HepG2 (cell line): ENCODE data around the gene TRAPPC4. TPM values are rescaled to one million over a fixed set of nuclear protein-coding genes. Genes with fewer than 3 reads are reported as not detected.

Experiments
- ATF7 ChIP-seq, 2 experiments: fragments of 450-650 bp in 1 of 2; sonication (generic) in 1 of 2; formaldehyde crosslinking in 1 of 2; IDR thresholded peaks; 2 replicates each; pipeline versions ENCODE4 v1.4.0 to v1.6.1; 2016 to 2020; ENCODE audit warnings: antibody characterized with exemption in 1 of 2, mild to moderate bottlenecking in 1 of 2, missing genetic modification reagents in 1 of 2
- CREB1 ChIP-seq, 2 experiments: fragments of 450-650 bp in 1 of 2; IDR thresholded peaks; 2 replicates each; pipeline ENCODE4 v1.6.1; 2016 to 2017; ENCODE audit warnings: control low read depth in 1 of 2, mild to moderate bottlenecking in 1 of 2, missing compliant biosample characterization in 1 of 2, missing genetic modification characterization in 1 of 2
- FOXK2 ChIP-seq: fragments of 450-650 bp; IDR thresholded peaks from 2 replicates; pipeline ENCODE4 v1.6.1; 2016
- HIVEP1 ChIP-seq: sonication (generic); formaldehyde crosslinking; IDR thresholded peaks from 2 replicates; pipeline ENCODE4 v1.4.0; 2020; ENCODE audit warnings: mild to moderate bottlenecking, missing genetic modification reagents
- HMG20A ChIP-seq: IDR thresholded peaks from 2 replicates; pipeline ENCODE4 v1.6.1; 2016; ENCODE audit warnings: borderline replicate concordance
- IRX3 ChIP-seq: sonication (generic); formaldehyde crosslinking; IDR thresholded peaks from 2 replicates; pipeline ENCODE4 v1.8.1; 2023; ENCODE audit warnings: mild to moderate bottlenecking, low read depth, missing genetic modification reagents, borderline replicate concordance
- JUN ChIP-seq: sonication (generic); formaldehyde crosslinking; IDR thresholded peaks from 2 replicates; pipeline ENCODE4 v1.4.0; 2020; ENCODE audit warnings: mild to moderate bottlenecking, missing genetic modification reagents
- MTF1 ChIP-seq: sonication (generic); formaldehyde crosslinking; IDR thresholded peaks from 2 replicates; pipeline ENCODE4 v1.5.0; 2020; ENCODE audit warnings: missing genetic modification reagents
- NFE2 ChIP-seq: sonication (generic); formaldehyde crosslinking; IDR thresholded peaks from 2 replicates; pipeline ENCODE4 v1.4.0; 2020; ENCODE audit warnings: missing genetic modification reagents
- PCBP1 ChIP-seq: fragments of 200-400 bp; formaldehyde crosslinking; IDR thresholded peaks from 2 replicates; pipeline ENCODE4 v1.6.1; 2017; ENCODE audit warnings: mild to moderate bottlenecking, low read depth, low read length, borderline replicate concordance
- ZMYM4 ChIP-seq: sonication (generic); formaldehyde crosslinking; IDR thresholded peaks from 2 replicates; pipeline ENCODE4 v1.8.1; 2023; ENCODE audit warnings: mild to moderate bottlenecking, missing genetic modification reagents
- ZNF230 ChIP-seq: sonication (generic); formaldehyde crosslinking; IDR thresholded peaks from 2 replicates; pipeline ENCODE4 v1.4.0; 2020; ENCODE audit warnings: mild to moderate bottlenecking, missing genetic modification reagents
- ZNF343 ChIP-seq: sonication (generic); formaldehyde crosslinking; IDR thresholded peaks from 2 replicates; pipeline ENCODE4 v1.4.0; 2020; ENCODE audit warnings: mild to moderate bottlenecking, missing genetic modification reagents
- ZNF577 ChIP-seq: sonication (generic); formaldehyde crosslinking; IDR thresholded peaks from 2 replicates; pipeline ENCODE4 v1.4.0; 2020; ENCODE audit warnings: mild to moderate bottlenecking, low read depth, missing genetic modification reagents, borderline replicate concordance
- ZNF629 ChIP-seq: sonication (generic); formaldehyde crosslinking; conservative IDR thresholded peaks from 2 replicates; pipeline ENCODE4 v1.5.0; 2020; ENCODE audit warnings: missing genetic modification reagents
- ZNF878 ChIP-seq: sonication (generic); formaldehyde crosslinking; IDR thresholded peaks from 2 replicates; pipeline ENCODE4 v1.8.1; 2023; ENCODE audit warnings: mild to moderate bottlenecking, missing genetic modification reagents, moderate library complexity
- polyA plus RNA-seq, 8 experiments: library from polyadenylated mRNA; depleted of rRNA in 3 of 8; stranded (reverse) in 7 of 8; unstranded in 1 of 8; fragments of >200 nt; fragmentation: Illumina TruSeq in 4 of 8; extraction: Trizol in 4 of 8; gene quantifications; 2 replicates each; pipeline versions ENCODE4 v1.2.1 to v1.2.3, GENCODE V29; 2011 to 2016; ENCODE audit warnings: low read depth in 4 of 8, missing spikeins in 1 of 8, mixed read lengths in 1 of 8; ENCODE audit not compliant: insufficient read depth in 1 of 8
- total RNA-seq, 5 experiments: library from RNA; depleted of rRNA; stranded (reverse); fragments of >200 nt; fragmentation: Illumina TruSeq; extraction: Trizol; gene quantifications; 2 replicates each; pipeline ENCODE4 v1.2.3, GENCODE V29; 2016; ENCODE audit warnings: low read depth in 1 of 5
- TF ChIP-seq, protein P1 (sequence below): sonication (generic); formaldehyde crosslinking; IDR thresholded peaks from 2 replicates; pipeline ENCODE4 v1.5.1; 2020; ENCODE audit warnings: mild to moderate bottlenecking, missing genetic modification reagents, borderline replicate concordance
- TF ChIP-seq, protein P2 (sequence below): sonication (generic); formaldehyde crosslinking; conservative IDR thresholded peaks from 2 replicates; pipeline ENCODE4 v1.8.0; 2022; ENCODE audit warnings: low read depth, missing genetic modification reagents
- TF ChIP-seq, protein P3 (sequence below): sonication (generic); formaldehyde crosslinking; IDR thresholded peaks from 2 replicates; pipeline ENCODE4 v1.8.1; 2023; ENCODE audit warnings: mild to moderate bottlenecking, inconsistent platforms, moderate library complexity, missing genetic modification reagents, borderline replicate concordance
- TF ChIP-seq, protein P4 (sequence below): sonication (generic); formaldehyde crosslinking; conservative IDR thresholded peaks from 2 replicates; pipeline ENCODE4 v1.8.0; 2022; ENCODE audit warnings: mild to moderate bottlenecking, moderate library complexity, missing genetic modification reagents
- TF ChIP-seq, protein P5 (sequence below): sonication (generic); formaldehyde crosslinking; IDR thresholded peaks from 2 replicates; pipeline ENCODE4 v1.4.0; 2020; ENCODE audit warnings: missing genetic modification reagents

The TRAPPC4 gene
- total and polyA plus RNA-seq, 2 of the 13 experiments (the other 11 are each of a cell fraction or from before 2014, with no cell fraction given), result 97.4 to 140 TPM

DNA sequence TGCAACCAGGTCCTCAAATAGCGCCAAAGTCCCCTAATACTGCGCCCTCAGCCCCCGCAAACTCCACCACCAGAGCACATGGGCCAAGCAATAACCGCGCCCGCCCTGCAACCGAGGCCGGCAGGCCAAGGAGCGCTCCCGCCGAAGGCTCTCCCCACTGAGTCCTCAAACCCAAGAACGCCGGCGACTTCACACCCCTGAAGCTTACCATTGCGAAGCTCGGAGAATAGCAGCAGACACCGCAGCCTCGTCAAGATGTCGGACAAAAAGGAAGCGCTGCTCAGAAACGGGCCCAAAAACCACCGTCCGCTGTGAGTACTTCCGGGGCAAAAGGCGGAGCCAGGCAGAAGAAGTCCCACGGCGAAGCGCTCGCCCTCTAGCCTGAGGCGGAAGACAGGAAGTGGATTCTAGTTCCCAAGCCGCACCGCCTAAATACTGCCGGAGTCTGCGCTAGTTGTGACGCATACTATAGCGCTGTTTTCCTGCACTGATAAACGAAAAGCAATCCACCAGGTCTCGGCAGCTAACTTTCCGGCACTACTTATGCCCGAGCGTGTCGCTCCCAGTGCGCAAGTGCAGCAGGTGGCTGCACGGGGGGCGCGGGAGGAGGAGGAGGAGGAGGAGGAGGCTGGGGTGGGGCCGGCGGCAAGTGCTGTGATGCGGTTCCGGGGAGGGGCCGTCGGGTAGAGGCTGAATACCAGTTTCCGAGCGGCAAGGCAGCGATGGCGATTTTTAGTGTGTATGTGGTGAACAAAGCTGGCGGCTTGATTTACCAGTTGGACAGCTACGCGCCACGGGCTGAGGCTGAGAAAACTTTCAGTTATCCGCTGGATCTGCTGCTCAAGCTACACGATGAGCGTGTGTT, at the start of gene TRAPPC4, which contains the start of gene RPS25 (continued):
- TF ChIP-seq CREB1 (IDR thresholded peaks at IDR 0.05), result peak; percentile 78
- TF ChIP-seq CREB1 (CRISPR knock-in tag; IDR thresholded peaks at IDR 0.05), result peak; percentile 87
- no peak for TF ChIP-seq ATF7 (IDR thresholded peaks at IDR 0.05)
- TF ChIP-seq ATF7 (CRISPR knock-in tag; IDR thresholded peaks at IDR 0.05), result 0 out of 2 replicates have a peak, but pooled peaks have one; percentile 19
- TF ChIP-seq, protein P1, sequence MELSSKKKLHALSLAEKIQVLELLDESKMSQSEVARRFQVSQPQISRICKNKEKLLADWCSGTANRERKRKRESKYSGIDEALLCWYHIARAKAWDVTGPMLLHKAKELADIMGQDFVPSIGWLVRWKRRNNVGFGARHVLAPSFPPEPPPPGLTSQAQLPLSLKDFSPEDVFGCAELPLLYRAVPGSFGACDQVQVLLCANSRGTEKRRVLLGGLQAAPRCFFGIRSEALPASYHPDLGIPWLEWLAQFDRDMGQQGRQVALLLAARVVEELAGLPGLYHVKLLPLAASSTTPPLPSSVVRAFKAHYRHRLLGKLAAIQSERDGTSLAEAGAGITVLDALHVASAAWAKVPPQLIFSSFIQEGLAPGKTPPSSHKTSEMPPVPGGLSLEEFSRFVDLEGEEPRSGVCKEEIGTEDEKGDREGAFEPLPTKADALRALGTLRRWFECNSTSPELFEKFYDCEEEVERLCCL (CRISPR knock-in tag), result no peak; the same call in none of the 2 replicates
- TF ChIP-seq FOXK2, result no peak
- TF ChIP-seq MTF1 (CRISPR knock-in tag), result no peak
- TF ChIP-seq IRX3 (CRISPR knock-in tag), result no peak
- no peak for TF ChIP-seq ZNF230 (CRISPR knock-in tag)
- peak; percentile 81 for TF ChIP-seq ZNF878 (CRISPR knock-in tag)
- TF ChIP-seq, protein P2, sequence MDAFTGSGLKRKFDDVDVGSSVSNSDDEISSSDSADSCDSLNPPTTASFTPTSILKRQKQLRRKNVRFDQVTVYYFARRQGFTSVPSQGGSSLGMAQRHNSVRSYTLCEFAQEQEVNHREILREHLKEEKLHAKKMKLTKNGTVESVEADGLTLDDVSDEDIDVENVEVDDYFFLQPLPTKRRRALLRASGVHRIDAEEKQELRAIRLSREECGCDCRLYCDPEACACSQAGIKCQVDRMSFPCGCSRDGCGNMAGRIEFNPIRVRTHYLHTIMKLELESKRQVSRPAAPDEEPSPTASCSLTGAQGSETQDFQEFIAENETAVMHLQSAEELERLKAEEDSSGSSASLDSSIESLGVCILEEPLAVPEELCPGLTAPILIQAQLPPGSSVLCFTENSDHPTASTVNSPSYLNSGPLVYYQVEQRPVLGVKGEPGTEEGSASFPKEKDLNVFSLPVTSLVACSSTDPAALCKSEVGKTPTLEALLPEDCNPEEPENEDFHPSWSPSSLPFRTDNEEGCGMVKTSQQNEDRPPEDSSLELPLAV (CRISPR knock-in tag), result no peak
- TF ChIP-seq HMG20A (CRISPR knock-in tag), result 0 out of 2 replicates have a peak, but pooled peaks have one; percentile 33
- TF ChIP-seq ZNF343 (CRISPR knock-in tag), result 0 out of 2 replicates have a peak, but pooled peaks have one; percentile 55
- no peak for TF ChIP-seq PCBP1
- TF ChIP-seq, protein P3, sequence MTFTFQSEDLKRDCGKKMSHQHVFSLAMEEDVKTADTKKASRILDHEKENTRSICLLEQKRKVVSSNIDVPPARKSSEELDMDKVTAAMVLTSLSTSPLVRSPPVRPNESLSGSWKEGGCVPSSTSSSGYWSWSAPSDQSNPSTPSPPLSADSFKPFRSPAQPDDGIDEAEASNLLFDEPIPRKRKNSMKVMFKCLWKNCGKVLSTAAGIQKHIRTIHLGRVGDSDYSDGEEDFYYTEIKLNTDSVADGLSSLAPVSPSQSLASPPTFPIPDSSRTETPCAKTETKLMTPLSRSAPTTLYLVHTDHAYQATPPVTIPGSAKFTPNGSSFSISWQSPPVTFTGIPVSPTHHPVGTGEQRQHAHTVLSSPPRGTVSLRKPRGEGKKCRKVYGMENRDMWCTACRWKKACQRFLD (CRISPR knock-in tag), result no peak
- TF ChIP-seq ZNF577, result no peak
- TF ChIP-seq, protein P4, sequence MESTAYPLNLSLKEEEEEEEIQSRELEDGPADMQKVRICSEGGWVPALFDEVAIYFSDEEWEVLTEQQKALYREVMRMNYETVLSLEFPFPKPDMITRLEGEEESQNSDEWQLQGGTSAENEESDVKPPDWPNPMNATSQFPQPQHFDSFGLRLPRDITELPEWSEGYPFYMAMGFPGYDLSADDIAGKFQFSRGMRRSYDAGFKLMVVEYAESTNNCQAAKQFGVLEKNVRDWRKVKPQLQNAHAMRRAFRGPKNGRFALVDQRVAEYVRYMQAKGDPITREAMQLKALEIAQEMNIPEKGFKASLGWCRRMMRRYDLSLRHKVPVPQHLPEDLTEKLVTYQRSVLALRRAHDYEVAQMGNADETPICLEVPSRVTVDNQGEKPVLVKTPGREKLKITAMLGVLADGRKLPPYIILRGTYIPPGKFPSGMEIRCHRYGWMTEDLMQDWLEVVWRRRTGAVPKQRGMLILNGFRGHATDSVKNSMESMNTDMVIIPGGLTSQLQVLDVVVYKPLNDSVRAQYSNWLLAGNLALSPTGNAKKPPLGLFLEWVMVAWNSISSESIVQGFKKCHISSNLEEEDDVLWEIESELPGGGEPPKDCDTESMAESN (CRISPR knock-in tag), result peak; percentile 79
- no peak; the same call in 1 of the 2 replicates for TF ChIP-seq ZNF629 (CRISPR knock-in tag)
- TF ChIP-seq HIVEP1 (CRISPR knock-in tag), result peak; percentile 78; the same call in 1 of the 2 replicates
- TF ChIP-seq NFE2 (CRISPR knock-in tag), result no peak
- peak; percentile 65 for TF ChIP-seq ZMYM4 (CRISPR knock-in tag)
- TF ChIP-seq JUN, result no peak
- TF ChIP-seq, protein P5, sequence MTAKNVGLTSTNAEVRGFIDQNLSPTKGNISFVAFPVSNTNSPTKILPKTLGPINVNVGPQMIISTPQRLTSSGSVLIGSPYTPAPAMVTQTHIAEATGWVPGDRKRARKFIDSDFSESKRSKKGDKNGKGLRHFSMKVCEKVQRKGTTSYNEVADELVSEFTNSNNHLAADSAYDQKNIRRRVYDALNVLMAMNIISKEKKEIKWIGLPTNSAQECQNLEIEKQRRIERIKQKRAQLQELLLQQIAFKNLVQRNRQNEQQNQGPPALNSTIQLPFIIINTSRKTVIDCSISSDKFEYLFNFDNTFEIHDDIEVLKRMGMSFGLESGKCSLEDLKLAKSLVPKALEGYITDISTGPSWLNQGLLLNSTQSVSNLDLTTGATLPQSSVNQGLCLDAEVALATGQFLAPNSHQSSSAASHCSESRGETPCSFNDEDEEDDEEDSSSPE (CRISPR knock-in tag), result peak; percentile 38
